C4-2B (cell line): Measurements from ENCODE around the gene IWS1.

Experiments
- H3K27ac ChIP-seq: fragments of 450-650 bp; 2 replicates; pipeline ENCODE4 v1.5.1; 2017
- CTCF ChIP-seq: fragments of 450-650 bp; conservative IDR thresholded peaks from 2 replicates; pipeline ENCODE4 v1.5.1; 2017; ENCODE audit warnings: mild to moderate bottlenecking
- ZFX ChIP-seq: fragments of 450-650 bp; IDR thresholded peaks from 2 replicates; pipeline ENCODE4 v1.6.1; 2017

The IWS1 gene

GRCh38 chr2:127570282-127571250 is 44.3 kb upstream of the IWS1 start:
- no peak overlapping the region for H3K27ac ChIP-seq
- TF ChIP-seq ZFX (no peak), CTCF (no peak)

GRCh38 chr2:127569666-127570065 is 43.4 kb upstream of the IWS1 start:
- TF ChIP-seq CTCF = no peak
- TF ChIP-seq ZFX = no peak
- no peak overlapping the region for H3K27ac ChIP-seq

DNA sequence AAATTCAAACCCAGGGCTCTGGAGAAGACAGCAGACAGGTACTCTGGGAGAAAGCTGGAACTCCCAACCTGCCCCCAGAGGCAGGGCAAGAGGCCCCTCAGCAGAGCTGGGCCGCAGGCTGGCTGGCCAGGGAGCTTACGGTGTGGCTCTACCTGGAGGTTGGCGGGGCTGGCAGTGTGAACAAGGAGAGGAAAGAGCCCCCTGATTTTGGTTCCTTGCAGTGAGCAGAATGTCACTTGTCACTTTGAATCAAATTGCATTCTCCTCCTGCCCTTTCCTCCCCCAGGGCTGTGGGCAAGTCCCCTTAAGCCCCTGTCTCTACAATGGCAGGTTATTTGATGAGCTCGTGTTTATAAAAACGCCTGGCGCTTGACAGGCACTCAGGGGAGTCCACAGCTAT is 41.8 kb upstream of the IWS1 start:
- TF ChIP-seq CTCF (no peak), ZFX (no peak)
- no peak overlapping the region for H3K27ac ChIP-seq

- no peak overlapping the region for H3K27ac ChIP-seq
- TF ChIP-seq CTCF = no peak
- TF ChIP-seq ZFX = no peak
Measured at GRCh38 chr2:127567351-127567854, 41.1 kb upstream of the IWS1 start.

GRCh38 chr2:127566576-127566975 is 40.3 kb upstream of the IWS1 start:
- TF ChIP-seq CTCF (no peak), ZFX (no peak)
- H3K27ac ChIP-seq = no peak overlapping the region

- TF ChIP-seq CTCF (no peak), ZFX (no peak)
- no peak overlapping the region for H3K27ac ChIP-seq
Measured at GRCh38 chr2:127566139-127566417, 39.8 kb upstream of the IWS1 start.

- H3K27ac ChIP-seq = no peak overlapping the region
- TF ChIP-seq CTCF (no peak), ZFX (no peak)
Measured at GRCh38 chr2:127565261-127566138, 39.2 kb upstream of the IWS1 start.
